HG02885 (cell line): ENCODE data around the gene TBL1Y.

ENCODE experiments used
- ATAC-seq: cut with Tn5 transposase; IDR thresholded peaks from one replicate; pipeline ENCODE4 v1.9.1; 2021; ENCODE audit warnings: mild to moderate bottlenecking; ENCODE audit not compliant: unreplicated experiment, poor library complexity

TBL1Y gene

DNA sequence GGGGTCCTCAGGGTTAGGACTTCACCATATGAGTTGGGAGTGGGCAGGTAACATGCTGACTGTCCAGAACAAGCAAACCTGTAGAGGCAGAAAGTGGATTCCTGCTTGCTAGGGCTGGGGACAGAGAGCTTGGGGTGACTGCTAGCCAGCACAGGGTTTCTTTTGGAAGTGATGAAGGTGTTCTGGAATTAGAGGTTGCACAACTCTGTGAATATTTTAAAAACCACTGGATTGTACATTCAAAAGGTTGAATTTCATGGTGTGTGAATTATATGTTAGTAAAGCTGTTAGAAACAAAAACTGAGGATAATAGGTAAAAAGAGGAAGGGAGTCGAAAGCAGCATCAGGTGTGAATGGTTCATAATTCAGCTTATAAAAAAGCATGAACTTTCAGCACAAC is 57.7 kb downstream of the TBL1Y start:
- ATAC-seq: no peak

DNA sequence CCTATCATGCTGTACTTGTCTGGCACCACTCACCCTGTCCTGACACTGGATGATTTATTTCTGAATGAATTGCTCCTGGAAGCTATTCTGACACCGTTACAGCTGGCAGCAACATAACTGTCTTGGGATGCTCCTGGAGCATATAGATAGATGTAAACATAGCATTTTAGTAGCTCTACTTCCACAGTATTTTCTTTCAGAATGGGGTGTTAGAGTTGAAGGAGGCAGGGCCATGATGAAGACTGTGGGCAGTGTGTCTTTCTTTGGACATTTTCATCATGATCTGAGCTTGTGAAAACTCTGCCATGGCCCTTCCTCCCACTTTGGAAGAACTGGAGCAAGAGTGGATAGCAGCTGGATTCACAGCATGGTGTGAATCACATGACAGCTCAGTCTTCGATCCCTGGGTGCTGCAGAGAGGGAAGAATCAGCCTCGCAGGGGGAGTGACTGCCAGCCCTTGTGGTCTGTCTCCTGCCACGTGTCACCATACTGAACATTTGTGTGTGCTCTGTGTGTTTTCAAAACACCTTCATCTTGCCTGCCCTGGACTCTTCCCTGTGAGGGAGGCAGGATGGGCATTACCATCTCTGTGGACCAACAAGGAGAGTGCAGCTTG is 61.9 kb downstream of the TBL1Y start:
- ATAC-seq: no peak

DNA sequence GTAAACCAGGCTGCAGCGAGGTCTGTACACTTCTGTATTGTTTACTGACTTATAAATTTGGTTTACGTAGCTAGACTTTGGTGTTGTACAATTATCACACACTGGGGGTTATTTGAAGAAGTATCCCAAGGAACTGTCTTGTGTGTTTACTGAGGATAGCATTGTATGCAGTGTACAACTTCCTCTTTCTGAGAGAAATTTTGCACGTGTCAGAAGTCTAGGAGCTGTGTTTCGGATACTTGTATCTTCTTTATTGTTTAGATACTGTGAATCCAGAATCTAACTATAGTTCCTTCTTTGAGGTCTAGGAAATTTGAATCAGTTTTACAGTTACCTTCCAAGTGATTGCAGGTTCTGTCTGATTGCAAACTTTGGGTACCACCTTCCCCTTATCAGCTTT is 64.5 kb downstream of the TBL1Y start:
- no peak for ATAC-seq

- no peak for ATAC-seq
These were observed 67.3 kb downstream of the TBL1Y start for GRCh38 chrY:6977783-6978182.

DNA sequence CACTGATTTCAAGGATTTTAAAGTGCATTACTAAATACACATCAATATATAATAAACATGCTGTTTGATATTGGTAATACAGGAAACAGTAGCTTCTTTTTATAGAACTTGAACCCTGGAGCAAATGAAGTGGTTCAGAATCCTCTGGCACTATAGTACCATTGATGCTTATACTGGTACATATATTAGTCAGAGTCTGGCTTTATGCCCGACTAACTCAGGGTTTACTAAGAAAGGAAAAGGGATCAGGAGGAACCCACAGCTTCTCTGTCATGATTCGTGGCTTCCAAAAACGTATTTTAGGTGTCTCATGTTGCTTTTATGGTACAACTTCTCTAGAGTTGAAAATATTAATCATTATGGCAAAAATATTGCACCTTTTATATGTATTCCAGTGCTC is 72.7 kb downstream of the TBL1Y start:
- ATAC-seq: no peak

GRCh38 chrY:6987811-6988210 is 77.3 kb downstream of the TBL1Y start:
- ATAC-seq: no peak

DNA sequence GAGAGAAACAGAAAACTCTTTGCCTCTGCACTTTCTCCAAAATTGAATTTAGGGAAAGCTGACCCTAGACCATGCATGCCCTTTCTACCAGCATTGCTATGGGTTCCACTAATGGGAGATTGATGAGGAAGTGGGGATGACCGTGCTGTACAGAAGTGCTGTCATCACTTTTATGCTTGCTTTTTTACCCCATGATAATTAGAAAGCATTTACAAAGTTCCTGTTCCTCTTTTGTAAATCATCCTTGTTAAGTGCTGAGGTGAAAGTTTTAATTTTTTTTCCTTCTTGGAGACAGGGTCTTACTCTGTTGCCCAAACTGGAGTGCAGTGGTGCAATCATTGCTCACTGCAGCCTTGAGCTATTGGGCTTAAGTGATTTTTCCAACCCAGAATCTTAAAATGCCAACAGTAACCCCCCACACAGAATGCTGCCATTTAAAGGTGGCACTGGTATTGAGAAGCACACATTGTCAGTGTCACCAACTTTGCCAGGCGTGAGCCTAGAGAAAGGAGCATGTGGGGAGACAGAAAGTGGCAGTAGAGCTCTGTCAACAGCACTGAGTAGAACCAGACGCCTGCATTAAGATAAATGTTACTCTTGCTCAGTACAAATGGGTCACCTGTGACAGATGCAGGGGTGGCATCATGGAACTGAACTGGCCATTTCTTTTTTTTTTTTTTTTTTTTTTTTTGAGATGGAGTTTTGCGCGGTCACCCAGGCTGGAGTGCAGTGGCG is 79.6 kb downstream of the TBL1Y start:
- ATAC-seq: no peak

DNA sequence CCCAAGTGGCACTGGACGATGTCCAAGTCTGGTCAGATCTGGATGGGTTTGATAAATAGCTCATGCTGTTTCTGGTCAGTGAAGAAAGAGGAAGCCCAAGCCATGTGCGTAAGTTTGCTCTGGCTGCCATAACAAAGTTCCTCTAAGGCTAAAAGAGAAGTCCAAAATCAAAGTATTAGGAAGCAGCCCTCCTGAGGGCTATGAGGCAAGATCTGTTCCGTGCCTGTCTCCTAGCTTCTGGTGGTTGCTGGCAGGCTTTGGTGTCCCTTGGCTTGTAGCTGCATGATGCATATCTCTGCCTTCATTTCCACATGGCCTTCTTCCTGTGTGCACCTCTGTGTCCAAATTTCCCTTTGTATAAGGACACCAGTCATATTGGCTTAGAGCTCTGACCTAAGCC is 81.5 kb downstream of the TBL1Y start:
- no peak for ATAC-seq

DNA sequence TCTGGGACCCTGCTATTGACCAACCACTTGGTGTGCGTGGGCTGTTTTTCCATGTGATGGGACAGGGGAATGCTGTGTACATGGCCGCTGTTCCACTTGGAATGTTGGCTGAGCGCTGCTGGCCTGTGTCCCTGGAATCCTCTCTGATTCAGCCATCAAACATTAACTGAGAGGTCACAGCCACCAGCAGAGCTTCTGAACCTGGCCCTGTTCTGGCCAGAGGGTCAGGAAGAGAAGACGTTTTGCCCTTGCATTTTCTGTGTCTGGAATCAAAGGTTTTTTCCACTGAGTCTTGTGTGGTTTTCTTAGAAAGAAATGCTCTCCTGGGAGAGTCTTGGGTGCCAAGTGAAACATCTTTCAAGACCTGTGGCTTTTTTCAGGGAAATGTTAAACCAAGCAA is 85.5 kb downstream of the TBL1Y start:
- ATAC-seq: no peak

- ATAC-seq: no peak
These were observed 87.1 kb downstream of the TBL1Y start for GRCh38 chrY:6997503-6998066.

DNA sequence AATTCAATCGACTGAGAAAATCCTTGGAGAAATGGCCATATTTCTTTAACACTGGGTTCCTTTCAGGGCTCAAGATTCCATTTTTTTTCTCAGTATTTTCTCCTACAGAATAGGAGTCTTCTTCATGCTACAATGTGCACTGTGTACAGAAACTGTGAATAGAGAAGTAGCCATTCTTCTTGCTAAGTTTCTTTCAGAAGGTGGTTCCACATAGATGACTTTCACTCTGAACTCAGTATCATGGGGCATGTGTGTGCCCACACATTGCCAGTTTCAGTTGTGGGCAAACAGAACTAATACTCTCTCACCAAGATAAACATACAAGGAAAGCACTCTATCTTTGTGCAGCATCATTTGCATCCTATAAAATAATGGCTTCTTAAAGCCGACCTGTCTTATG is 89.4 kb downstream of the TBL1Y start:
- ATAC-seq: no peak

DNA sequence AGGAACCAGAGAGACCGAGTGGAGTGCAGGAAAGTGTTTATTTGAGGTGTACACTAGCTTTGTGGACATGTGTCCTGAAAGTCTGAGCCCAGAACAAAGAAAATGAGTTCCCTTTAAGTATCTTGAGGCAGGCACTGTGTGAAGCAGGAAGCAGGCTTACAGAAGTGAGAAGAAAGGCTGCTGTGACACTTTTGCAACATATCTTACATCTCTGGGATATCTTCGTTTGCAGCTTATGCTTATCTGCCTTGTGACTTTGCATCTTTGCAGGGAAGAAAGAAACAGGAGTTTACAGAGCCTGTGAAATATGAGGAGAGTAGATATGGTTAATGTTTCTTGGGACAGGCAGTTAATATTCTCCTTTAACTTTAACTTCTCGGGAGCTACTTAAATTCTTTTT is 92.1 kb downstream of the TBL1Y start:
- no peak for ATAC-seq

GRCh38 chrY:7007911-7008310 is 97.4 kb downstream of the TBL1Y start:
- no peak for ATAC-seq

DNA sequence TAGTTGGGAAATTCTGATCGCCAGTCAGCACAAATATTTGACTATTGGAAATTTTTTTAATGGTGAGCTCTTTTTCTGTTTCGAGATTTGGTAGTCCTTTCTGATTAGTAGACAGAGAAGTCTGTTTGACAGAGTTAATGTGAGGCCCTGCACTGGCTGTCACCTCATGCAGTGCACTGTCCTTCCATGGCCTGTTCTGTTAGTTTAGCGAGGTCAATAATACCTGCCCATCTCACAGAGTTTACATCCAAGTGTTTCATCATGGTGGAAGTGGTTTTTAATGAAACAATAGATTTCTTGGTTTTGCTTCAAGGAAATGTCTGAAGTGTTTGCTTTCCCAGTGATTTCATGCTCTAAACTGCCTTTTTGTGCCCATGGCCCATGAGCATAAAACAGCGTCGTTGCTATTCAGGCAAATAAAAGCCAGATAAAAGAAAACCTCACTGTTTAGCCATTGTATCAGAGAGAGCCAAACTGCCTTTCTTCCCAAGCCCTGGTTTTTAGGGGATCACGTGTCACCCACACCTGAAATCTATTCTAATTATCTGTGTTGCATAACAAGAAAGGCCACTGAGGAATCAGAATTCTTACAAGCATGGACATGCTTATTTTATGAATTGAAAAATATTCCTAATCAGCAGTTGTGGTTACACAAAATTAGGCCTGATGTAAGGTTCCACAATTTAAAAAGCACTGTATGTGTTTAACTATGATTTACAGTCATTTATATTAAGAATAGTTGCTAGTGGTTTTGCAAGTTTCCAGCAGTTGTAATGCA is 98.3 kb downstream of the TBL1Y start:
- ATAC-seq: no peak

- ATAC-seq: no peak
These were observed 102.6 kb downstream of the TBL1Y start for GRCh38 chrY:7013051-7013450.

GRCh38 chrY:7016521-7016920 is 106.0 kb downstream of the TBL1Y start:
- no peak for ATAC-seq

- no peak for ATAC-seq
These were observed 107.0 kb downstream of the TBL1Y start for GRCh38 chrY:7017244-7018080.

- ATAC-seq: no peak
These were observed 128.5 kb downstream of the TBL1Y start for GRCh38 chrY:7039037-7039436.

DNA sequence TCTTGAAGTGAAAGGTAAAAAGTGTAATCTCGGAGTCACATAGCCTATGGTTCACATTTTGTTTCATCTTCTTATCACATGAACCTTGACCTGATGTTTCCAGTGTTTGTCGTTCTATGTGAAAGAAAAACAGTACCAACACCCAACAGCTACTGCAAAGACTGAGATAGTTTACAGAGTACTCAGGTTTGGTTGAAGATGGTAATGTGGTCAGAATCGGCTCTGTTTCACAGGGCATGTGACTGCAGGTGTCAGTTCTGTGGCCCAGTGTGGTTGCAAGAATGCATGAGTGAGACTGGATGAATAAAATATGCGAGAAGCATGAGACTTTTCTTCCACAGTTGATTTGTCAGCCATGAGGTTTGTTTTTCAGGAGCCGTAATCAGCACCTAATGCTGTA is 130.2 kb downstream of the TBL1Y start:
- ATAC-seq: no peak

DNA sequence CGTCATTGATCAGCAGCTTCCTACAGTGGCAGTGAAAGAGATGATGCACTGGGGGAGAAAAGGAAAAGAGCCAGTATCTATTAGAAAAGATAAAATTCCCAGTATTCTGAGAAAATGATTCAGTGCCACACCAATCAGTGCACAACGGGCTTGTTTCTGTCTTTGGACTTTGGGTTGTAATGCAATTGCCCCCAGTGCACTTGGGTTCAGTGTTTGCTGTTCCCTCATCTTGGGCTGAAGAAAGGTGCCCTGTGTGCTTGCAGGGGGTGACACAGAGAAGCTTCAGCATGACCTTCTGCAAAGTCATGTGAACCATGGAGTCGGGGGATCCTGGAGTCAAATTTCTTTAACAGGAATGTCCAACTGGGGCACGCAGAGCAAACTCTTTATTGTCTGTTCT is 131.5 kb downstream of the TBL1Y start:
- ATAC-seq: no peak
